Stimulated activated CD4-positive, alpha-beta T cell treated with anti-CD3 and anti-CD28 coated beads, Interleukin-1b, Interleukin-23, amount 100 ng/mL, for 24 hours (primary cell): ENCODE measurements around the gene CASZ1.

Experiments used
- DNase-seq, 4 experiments: peaks; one replicate each; pipeline ENCODE4 v3.0.0-alpha.2; 2020; ENCODE audit warnings: low read depth in 4 of 4, low spot score in 1 of 4

Gene CASZ1

GRCh38 chr1:10626791-10627410 lies 169.5 kb downstream of the CASZ1 start:
- no peak for DNase-seq

GRCh38 chr1:10626131-10626731 lies 170.2 kb downstream of the CASZ1 start:
- DNase-seq = no peak

GRCh38 chr1:10625554-10625953 lies 170.9 kb downstream of the CASZ1 start:
- DNase-seq = no peak

GRCh38 chr1:10625076-10625475 lies 171.4 kb downstream of the CASZ1 start:
- DNase-seq = no peak

GRCh38 chr1:10624256-10625050 lies 172.0 kb downstream of the CASZ1 start:
- DNase-seq = no peak

- no peak for DNase-seq
Observed at GRCh38 chr1:10623686-10624145, 172.7 kb downstream of the CASZ1 start.

GRCh38 chr1:10622910-10623685 lies 173.3 kb downstream of the CASZ1 start:
- DNase-seq = no peak

- DNase-seq = no peak
Observed at GRCh38 chr1:10621906-10622305, 174.5 kb downstream of the CASZ1 start.

- no peak for DNase-seq
Observed at GRCh38 chr1:10620776-10621175, 175.7 kb downstream of the CASZ1 start.

- DNase-seq = no peak
Observed at GRCh38 chr1:10617931-10618885, 178.2 kb downstream of the CASZ1 start.

- DNase-seq = no peak
Observed at GRCh38 chr1:10617318-10617717, 179.1 kb downstream of the CASZ1 start.

- DNase-seq = no peak
Observed at GRCh38 chr1:10616696-10617095, 179.8 kb downstream of the CASZ1 start.

GRCh38 chr1:10615932-10616671 lies 180.3 kb downstream of the CASZ1 start:
- no peak for DNase-seq

GRCh38 chr1:10615332-10615731 lies 181.1 kb downstream of the CASZ1 start:
- DNase-seq = no peak

GRCh38 chr1:10614377-10615225 lies 181.8 kb downstream of the CASZ1 start:
- DNase-seq = no peak

- DNase-seq = no peak
Observed at GRCh38 chr1:10613861-10614260, 182.6 kb downstream of the CASZ1 start.

GRCh38 chr1:10613340-10613739 lies 183.1 kb downstream of the CASZ1 start:
- DNase-seq = no peak

GRCh38 chr1:10612436-10613160 lies 183.8 kb downstream of the CASZ1 start:
- DNase-seq = no peak
